Breast epithelium (tissue), 4 donors: ENCODE measurements around the gene WNT7B. TPM values are rescaled to one million over a fixed set of nuclear protein-coding genes. Genes with fewer than 3 reads are reported as not detected.
A peak's percentile ranks its signal among the peaks of the same experiment; 100 is the strongest.

ENCODE experiments used
- DNase-seq, 2 donors: peaks; one replicate each; pipeline ENCODE4 v3.0.0-alpha.2; 2019; ENCODE audit warnings: low spot score in 2 of 2
- H3K27ac ChIP-seq, 2 donors: fragments of 200-600 bp; sonication (generic) in 1 of 2; one replicate each; pipeline ENCODE4 v1.5.1; 2016 to 2019; ENCODE audit warnings: mild to moderate bottlenecking in 1 of 2
- H3K27me3 ChIP-seq, 2 donors: fragments of 200-600 bp; sonication (generic) in 1 of 2; one replicate each; pipeline versions ENCODE4 v1.5.1 to v1.6.0; 2017 to 2019; ENCODE audit warnings: control low read depth in 1 of 2, mild to moderate bottlenecking in 1 of 2
- H3K36me3 ChIP-seq: fragments of 200-600 bp; one replicate; pipeline ENCODE4 v1.5.1; 2019
- H3K4me1 ChIP-seq, 2 donors: fragments of 200-600 bp; sonication (generic); one replicate each; pipeline ENCODE4 v1.5.1; 2016 to 2019; ENCODE audit warnings: control low read depth in 1 of 2
- H3K4me3 ChIP-seq, 3 donors: fragments of 200-600 bp; sonication (generic); 1 replicate in 2 of 3; 2 replicates in 1 of 3; pipeline ENCODE4 v1.5.1; 2016 to 2019; ENCODE audit warnings: mild to moderate bottlenecking in 3 of 3, moderate library complexity in 2 of 3
- H3K9me3 ChIP-seq, 2 donors: fragments of 200-600 bp; sonication (generic) in 1 of 2; one replicate each; pipeline ENCODE4 v1.5.1; 2016 to 2019; ENCODE audit warnings: control low read depth in 1 of 2
- CTCF ChIP-seq, 3 donors: fragments of 450-650 bp; IDR thresholded peaks; one replicate each; pipeline ENCODE4 v1.5.1; 2016 to 2017; ENCODE audit warnings: antibody characterized with exemption in 3 of 3, mild to moderate bottlenecking in 3 of 3, moderate library complexity in 3 of 3
- POLR2A ChIP-seq: fragments of 450-650 bp; IDR thresholded peaks from one replicate; pipeline ENCODE4 v1.6.1; 2016; ENCODE audit warnings: antibody characterized with exemption, mild to moderate bottlenecking, moderate library complexity
- POLR2AphosphoS5 ChIP-seq, 3 donors: sonication (generic); formaldehyde crosslinking; IDR thresholded peaks; one replicate each; pipeline ENCODE4 v1.6.1; 2017; ENCODE audit warnings: antibody characterized with exemption in 3 of 3
- intact Hi-C: fragments of 100-400 bp; cut with DNase I; formaldehyde crosslinking; loops from one replicate; pipeline ENCODE4 v1.15.1; 2023; ENCODE audit warnings: low total_unique reads
- total RNA-seq, 3 donors: library from RNA; depleted of rRNA; stranded (reverse); fragments of >200 nt; gene quantifications; one replicate each; pipeline ENCODE4 v1.1.0, GENCODE V29; 2016

Gene WNT7B
- total RNA-seq, 3 donors from 2014 or later = 2.2 to 2.9 TPM; not detected in 1

- TF ChIP-seq POLR2A (peak; percentile 12), POLR2AphosphoS5 (IDR thresholded peaks at IDR 0.05) (peak; percentile 57 to 90 (median 59)), CTCF (IDR thresholded peaks at IDR 0.05) (peak; percentile 70 to 86 (median 79))
- H3K27ac ChIP-seq = peak overlapping the region; percentile 98 to 99
- intact Hi-C loops = no loop called here
- peak; percentile 91 to 97 for DNase-seq
- peaks cover 5 to 8% of the 10 kb centered on the region in 2 donors for H3K4me1 ChIP-seq
- H3K9me3 ChIP-seq = peaks cover 0 to 5% of the 10 kb centered on the region in 2 donors
- no peaks in the 10 kb centered on the region for H3K36me3 ChIP-seq
- H3K4me3 ChIP-seq = peak overlapping the region; percentile 57 to 78 (median 68)
- H3K27me3 ChIP-seq = no peaks in the 10 kb centered on the region
These were observed 36.8 kb upstream of the WNT7B start for GRCh38 chr22:46013460-46014416.

GRCh38 chr22:46012881-46013281, 35.9 kb upstream of the WNT7B start:
- Histone ChIP-seq H3K27ac (peak overlapping the region; percentile 98 to 99), H3K4me3 (peak overlapping the region; percentile 57 to 78 (median 68)), H3K4me1 (peaks cover 5 to 13% of the 10 kb centered on the region in 2 donors), H3K36me3 (no peaks in the 10 kb centered on the region), H3K27me3 (no peaks in the 10 kb centered on the region), H3K9me3 (peaks cover 0 to 5% of the 10 kb centered on the region in 2 donors)
- DNase-seq = no peak
- intact Hi-C loops = no loop called here
- TF ChIP-seq POLR2A (no peak), POLR2AphosphoS5 (IDR thresholded peaks at IDR 0.05) (no peak), CTCF (IDR thresholded peaks at IDR 0.05) (no peak)

- H3K36me3 ChIP-seq = no peaks in the 10 kb centered on the region
- no peaks in the 10 kb centered on the region for H3K27me3 ChIP-seq
- DNase-seq = no peak
- TF ChIP-seq POLR2A (no peak), CTCF (IDR thresholded peaks at IDR 0.05) (no peak), POLR2AphosphoS5 (IDR thresholded peaks at IDR 0.05) (no peak)
- no peak overlapping the region for H3K4me3 ChIP-seq
- intact Hi-C loops = no loop called here
- peaks cover 10 to 19% of the 10 kb centered on the region in 2 donors for H3K4me1 ChIP-seq
- peaks cover 0 to 5% of the 10 kb centered on the region in 2 donors for H3K9me3 ChIP-seq
- H3K27ac ChIP-seq = peak overlapping the region; percentile 98 to 99
These were observed 35.4 kb upstream of the WNT7B start for GRCh38 chr22:46012182-46012880.

GRCh38 chr22:46011627-46012181, 34.7 kb upstream of the WNT7B start:
- Histone ChIP-seq H3K27me3 (no peaks in the 10 kb centered on the region), H3K9me3 (peaks cover 0 to 5% of the 10 kb centered on the region in 2 donors), H3K4me1 (peaks cover 16 to 23% of the 10 kb centered on the region in 2 donors), H3K4me3 (no peak overlapping the region), H3K36me3 (no peaks in the 10 kb centered on the region), H3K27ac (peak overlapping the region; percentile 98 to 99)
- intact Hi-C loops = loop anchor here (2.0 kb wide), 1 partner anchor 103 kb away; no protein-coding TSS in a partner anchor
- TF ChIP-seq POLR2A = no peak
- TF ChIP-seq CTCF (IDR thresholded peaks at IDR 0.05) = no peak
- no peak for TF ChIP-seq POLR2AphosphoS5 (IDR thresholded peaks at IDR 0.05)
- DNase-seq = no peak
